ENCODE results near the gene ALB.

ALB gene

GRCh38 chr4:73408181-73408867 lies 4.2 kb downstream of the ALB start:
- no peak for DNase-seq (ENCODE audit: low read depth, low spot score)

GRCh38 chr4:73409012-73409862 lies 5.2 kb downstream of the ALB start:
- DNase-seq (ENCODE audit: low read depth, low spot score) = no peak

- DNase-seq (ENCODE audit: low read depth, low spot score) = no peak
Observed at GRCh38 chr4:73409978-73410548, 6.0 kb downstream of the ALB start.

- no peak for DNase-seq (ENCODE audit: low read depth, low spot score)
Observed at GRCh38 chr4:73410916-73411730, 7.0 kb downstream of the ALB start.

GRCh38 chr4:73411731-73412414 lies 7.8 kb downstream of the ALB start:
- no peak for DNase-seq (ENCODE audit: low read depth, low spot score)

- no peak for DNase-seq (ENCODE audit: low read depth, low spot score)
Observed at GRCh38 chr4:73413294-73413755, 9.2 kb downstream of the ALB start.

GRCh38 chr4:73414936-73415271 lies 10.8 kb downstream of the ALB start:
- DNase-seq (ENCODE audit: low read depth, low spot score) = no peak

GRCh38 chr4:73415807-73416238 lies 11.7 kb downstream of the ALB start:
- no peak for DNase-seq (ENCODE audit: low read depth, low spot score)

- no peak for DNase-seq (ENCODE audit: low read depth, low spot score)
Observed at GRCh38 chr4:73416423-73417087, 12.5 kb downstream of the ALB start.

GRCh38 chr4:73417342-73417741 lies 13.3 kb downstream of the ALB start:
- DNase-seq (ENCODE audit: low read depth, low spot score) = no peak

- no peak for DNase-seq (ENCODE audit: low read depth, low spot score)
Observed at GRCh38 chr4:73417973-73418372, 13.9 kb downstream of the ALB start.

GRCh38 chr4:73418677-73419076 lies 14.6 kb downstream of the ALB start:
- no peak for DNase-seq (ENCODE audit: low read depth, low spot score)

GRCh38 chr4:73419106-73420038 lies 15.3 kb downstream of the ALB start:
- no peak for DNase-seq (ENCODE audit: low read depth, low spot score)

GRCh38 chr4:73420615-73421014 lies 16.5 kb downstream of the ALB start:
- no peak for DNase-seq (ENCODE audit: low read depth, low spot score)

GRCh38 chr4:73421708-73422457 lies 17.8 kb downstream of the ALB start:
- no peak for DNase-seq (ENCODE audit: low read depth, low spot score)

GRCh38 chr4:73422458-73422752 lies 18.3 kb downstream of the ALB start:
- DNase-seq (ENCODE audit: low read depth, low spot score) = no peak

- DNase-seq (ENCODE audit: low read depth, low spot score) = no peak
Observed at GRCh38 chr4:73423184-73423583, 19.1 kb downstream of the ALB start.

- no peak for DNase-seq (ENCODE audit: low read depth, low spot score)
Observed at GRCh38 chr4:73426666-73427065, 22.6 kb downstream of the ALB start.

- no peak for DNase-seq (ENCODE audit: low read depth, low spot score)
Observed at GRCh38 chr4:73429118-73429517, 25.0 kb downstream of the ALB start.
